NCI-H146 treated with DMSO at 0.1 percent for 48 hours (cell line): ENCODE results near the gene MED12L.
"Not testable (repeated sequence)": the region's sequence is repeated elsewhere in the genome, so short reads cannot be mapped to it uniquely, and the experiment has no call there.

Experiments
- DNase-seq: peaks from one replicate; lab custom pipeline; 2025; ENCODE audit not compliant: unreplicated experiment; lab: John Stamatoyannopoulos, UW

Gene MED12L

GRCh38 chr3:151135541-151136337, 50.3 kb downstream of the MED12L start:
- peak; percentile 46 for DNase-seq

- DNase-seq, result no peak
Measured at GRCh38 chr3:151142929-151143328, 57.5 kb downstream of the MED12L start.

- no peak for DNase-seq
Measured at GRCh38 chr3:151144016-151144415, 58.6 kb downstream of the MED12L start.

- no peak for DNase-seq
Measured at GRCh38 chr3:151144760-151145159, 59.3 kb downstream of the MED12L start.

- peak; percentile 68 for DNase-seq
Measured at GRCh38 chr3:151145713-151146070, 60.2 kb downstream of the MED12L start.

- peak; percentile 91 for DNase-seq
Measured at GRCh38 chr3:151146071-151146730, 60.7 kb downstream of the MED12L start.

- DNase-seq, result no peak
Measured at GRCh38 chr3:151146731-151147091, 61.2 kb downstream of the MED12L start.

GRCh38 chr3:151147299-151147698, 61.8 kb downstream of the MED12L start:
- DNase-seq, result no peak

- DNase-seq, result peak; percentile 61
Measured at GRCh38 chr3:151152455-151153079, 67.1 kb downstream of the MED12L start.

- no peak for DNase-seq
Measured at GRCh38 chr3:151154566-151154965, 69.1 kb downstream of the MED12L start.

- no peak for DNase-seq
Measured at GRCh38 chr3:151155409-151156128, 70.1 kb downstream of the MED12L start.

GRCh38 chr3:151156618-151157216, 71.3 kb downstream of the MED12L start:
- DNase-seq, result peak; percentile 89

GRCh38 chr3:151159806-151160205, 74.3 kb downstream of the MED12L start:
- DNase-seq, result no peak

- DNase-seq, result no peak
Measured at GRCh38 chr3:151165226-151165625, 79.8 kb downstream of the MED12L start.

- DNase-seq, result no peak
Measured at GRCh38 chr3:151166161-151166560, 80.7 kb downstream of the MED12L start.

- peak; percentile 43 for DNase-seq
Measured at GRCh38 chr3:151168269-151169094, 83.0 kb downstream of the MED12L start.

GRCh38 chr3:151169262-151169947, 83.9 kb downstream of the MED12L start:
- DNase-seq, result no peak

- DNase-seq, result not testable (repeated sequence)
Measured at GRCh38 chr3:151169948-151170679, 84.7 kb downstream of the MED12L start.
